GM12864 (cell line): Measurements from ENCODE around the gene BLACAT1.
"Not testable (repeated sequence)": the region's sequence is repeated elsewhere in the genome, so short reads cannot be mapped to it uniquely, and the experiment has no call there.

Experiments used
- DNase-seq: peaks from one replicate; pipeline ENCODE4 v3.0.0-alpha.2; 2011; ENCODE audit warnings: low read depth
- H3K4me3 ChIP-seq: 2 replicates; pipeline ENCODE4 v1.5.1; 2011; ENCODE audit warnings: mild to moderate bottlenecking, low read depth, low read length, control low read depth
- CTCF ChIP-seq: IDR thresholded peaks from 2 replicates; pipeline ENCODE4 v1.5.1; 2011; ENCODE audit warnings: low read depth, mild to moderate bottlenecking, moderate library complexity, low read length, control low read depth, inconsistent platforms; ENCODE audit errors: missing control alignments

Gene BLACAT1

GRCh38 chr1:205484985-205485967, 29.4 kb upstream of the BLACAT1 start:
- TF ChIP-seq CTCF: peak; percentile 95
- no peak overlapping the region for H3K4me3 ChIP-seq
- peak; percentile 3 for DNase-seq

GRCh38 chr1:205483372-205483771, 27.5 kb upstream of the BLACAT1 start:
- DNase-seq: no peak
- no peak overlapping the region for H3K4me3 ChIP-seq
- TF ChIP-seq CTCF: no peak

- not testable (repeated sequence) for DNase-seq, H3K4me3 ChIP-seq
These were observed 26.7 kb upstream of the BLACAT1 start for GRCh38 chr1:205482587-205482986.

GRCh38 chr1:205481629-205482151, 25.8 kb upstream of the BLACAT1 start:
- DNase-seq: no peak

GRCh38 chr1:205481218-205481617, 25.4 kb upstream of the BLACAT1 start:
- DNase-seq: no peak
- TF ChIP-seq CTCF: no peak
- no peak overlapping the region for H3K4me3 ChIP-seq

More at GRCh38 chr1:205481629-205482151, 25.8 kb upstream of the BLACAT1 start:
- TF ChIP-seq CTCF: no peak
- H3K4me3 ChIP-seq: no peak overlapping the region

- DNase-seq: no peak
- TF ChIP-seq CTCF: no peak
- no peak overlapping the region for H3K4me3 ChIP-seq
These were observed 24.6 kb upstream of the BLACAT1 start for GRCh38 chr1:205480349-205480985.

- DNase-seq, H3K4me3 ChIP-seq: not testable (repeated sequence)
These were observed 23.1 kb upstream of the BLACAT1 start for GRCh38 chr1:205478985-205479384.

GRCh38 chr1:205477759-205478247, 22.0 kb upstream of the BLACAT1 start:
- no peak for TF ChIP-seq CTCF
- no peak for DNase-seq
- H3K4me3 ChIP-seq: no peak overlapping the region
